Measurements from ENCODE around the gene CST9L. TPM values are rescaled to one million over a fixed set of nuclear protein-coding genes. Genes with fewer than 3 reads are reported as not detected.

The CST9L gene
- total and polyA plus RNA-seq, 2 of the 13 experiments (the other 11 are each of a cell fraction or from before 2014, with no cell fraction given): 0.15 TPM; not detected in 1

DNA sequence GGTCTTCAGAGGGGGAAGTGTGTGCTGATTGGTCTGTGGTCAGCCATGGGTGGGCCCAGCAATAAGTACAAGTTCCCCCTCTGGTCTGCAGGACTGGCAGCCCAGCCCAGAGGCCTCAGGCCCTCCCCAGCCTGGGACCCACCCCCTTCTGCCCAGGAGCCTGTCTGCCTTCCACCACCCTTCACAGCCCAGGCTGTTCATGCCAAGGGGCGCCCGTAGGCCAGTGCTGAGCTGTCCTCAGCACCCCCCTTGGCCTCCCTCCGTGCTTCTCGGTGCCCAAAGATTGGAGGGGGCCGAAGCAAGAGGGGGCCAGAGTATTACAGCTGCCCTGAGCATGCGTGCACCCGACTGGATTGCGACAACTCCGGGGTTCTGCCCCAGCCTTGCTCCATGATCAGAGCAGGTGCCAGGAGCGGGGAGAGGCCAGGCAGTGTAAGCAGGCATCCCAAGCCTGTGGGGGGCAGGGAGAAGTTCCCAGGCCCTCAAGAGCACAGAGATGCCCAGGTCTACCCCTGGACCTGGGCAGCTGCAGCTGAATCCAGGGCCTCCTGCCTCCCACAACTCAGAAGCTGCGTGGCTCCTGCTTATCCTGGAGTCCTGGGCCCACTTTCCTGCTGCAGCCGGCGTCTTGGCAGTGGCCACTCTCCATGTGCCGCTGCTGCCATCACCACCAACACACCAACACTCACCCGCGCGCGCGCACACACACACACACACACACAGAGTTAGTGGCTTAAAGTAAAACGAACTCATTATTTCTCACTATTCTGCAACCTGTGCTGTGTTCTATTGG, 33.3 kb downstream of the CST9L start:
- BruUV-seq (replicated peaks): no TSS peak
- intact Hi-C loops (cut with micrococcal nuclease; ENCODE audit: unreplicated experiment): no loop called here
- DNase-seq (ENCODE audit: low spot score): no peak

DNA sequence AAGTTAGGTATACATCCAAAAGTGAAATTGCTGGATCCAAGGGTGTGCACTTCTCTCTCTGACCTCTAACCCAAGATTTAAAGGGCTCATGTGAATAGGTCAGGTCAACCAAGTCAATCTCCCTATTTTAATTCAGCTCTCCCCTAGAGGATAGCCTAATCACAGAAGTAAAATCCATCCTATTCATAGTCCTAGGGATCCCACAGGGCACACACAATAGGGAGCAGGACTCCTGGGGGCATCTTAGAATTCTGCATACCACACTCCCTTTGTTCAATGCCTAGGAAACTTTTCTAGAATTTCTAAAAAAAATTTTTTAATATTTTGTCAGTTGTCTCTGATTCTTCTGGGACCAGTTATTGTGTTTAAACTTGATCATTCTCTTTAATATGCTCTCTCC, 35.1 kb downstream of the CST9L start:
- ATAC-seq: no peak
- in situ Hi-C loops (cut with HindIII; ENCODE audit: extremely low pct_ligation_motif_present, low pct_unique_long_range_greater_than_20kb): no loop called here

More for the DNA sequence above, 33.3 kb downstream of the CST9L start:
- peak; percentile 66 for ATAC-seq
- no peak overlapping the region for H3K9ac ChIP-seq (ENCODE audit: insufficient read depth, low read depth, low read length)
- no peaks in the 10 kb centered on the region for H4K20me1 ChIP-seq (ENCODE audit: insufficient read depth, low read length)
- H3K27me3 ChIP-seq (ENCODE audit: control insufficient read depth in 1 of 2, insufficient read depth in 2 of 2, low read length in 2 of 2): no peaks in the 10 kb centered on the region
- H3K4me1 ChIP-seq (ENCODE audit: insufficient read depth, low read length): no peaks in the 10 kb centered on the region
- no peak overlapping the region for H2AFZ ChIP-seq (ENCODE audit: low read length)
- no peak for FAIRE-seq
- no peaks in the 10 kb centered on the region for H3K36me3 ChIP-seq (replicated peaks in 1 of 2; ENCODE audit: control insufficient read depth in 1 of 2, insufficient read depth in 2 of 2, low read length in 2 of 2)
- CTCF ChIA-PET (ENCODE audit: low intra/inter-chr PET ratio, low total read pairs): no interaction called here
- H3K27ac ChIP-seq (ENCODE audit: extremely low read length, insufficient read depth, low read length): no peak overlapping the region
- no peaks in the 10 kb centered on the region for H3K9me3 ChIP-seq (ENCODE audit: low read length)
- H3K4me3 ChIP-seq (replicated peaks in 1 of 3; ENCODE audit: insufficient read depth in 1 of 3, low read depth in 2 of 3, low read length in 3 of 3): no peak overlapping the region
- 41% methylated on average over 20 of the region's 20 CpGs for WGBS (ENCODE audit: low lambda C conversion rate)
- POLR2A ChIA-PET: no interaction called here
- in situ Hi-C loops (cut with HindIII; ENCODE audit: extremely low pct_ligation_motif_present, low pct_unique_long_range_greater_than_20kb): no loop called here
- no peaks in the 10 kb centered on the region for H3K79me2 ChIP-seq (ENCODE audit: insufficient read depth, low read length)
- no peak for TF ChIP-seq EHMT2 (IDR thresholded peaks at IDR 0.05; ENCODE audit: borderline replicate concordance, low read depth, low read length)
- peak; percentile 14 for TF ChIP-seq HNRNPLL (IDR thresholded peaks at IDR 0.05; ENCODE audit: low read depth, low read length, poor library complexity, severe bottlenecking)
- H3K4me2 ChIP-seq (ENCODE audit: low read depth, low read length): no peak overlapping the region

More for the DNA sequence above, 35.1 kb downstream of the CST9L start:
- no TSS peak for BruUV-seq (replicated peaks)
- Histone ChIP-seq H3K9ac (ENCODE audit: insufficient read depth, low read depth, low read length) (no peak overlapping the region), H3K27ac (ENCODE audit: extremely low read length, insufficient read depth, low read length) (no peak overlapping the region), H3K4me1 (ENCODE audit: insufficient read depth, low read length) (no peaks in the 10 kb centered on the region), H4K20me1 (ENCODE audit: insufficient read depth, low read length) (no peaks in the 10 kb centered on the region), H3K36me3 (replicated peaks in 1 of 2; ENCODE audit: control insufficient read depth in 1 of 2, insufficient read depth in 2 of 2, low read length in 2 of 2) (no peaks in the 10 kb centered on the region), H3K4me3 (replicated peaks in 1 of 3; ENCODE audit: insufficient read depth in 1 of 3, low read depth in 2 of 3, low read length in 3 of 3) (no peak overlapping the region), H3K27me3 (ENCODE audit: control insufficient read depth in 1 of 2, insufficient read depth in 2 of 2, low read length in 2 of 2) (no peaks in the 10 kb centered on the region), H3K79me2 (ENCODE audit: insufficient read depth, low read length) (no peaks in the 10 kb centered on the region), H2AFZ (ENCODE audit: low read length) (no peak overlapping the region), H3K9me3 (ENCODE audit: low read length) (peaks cover 4% of the 10 kb centered on the region; the same call in 1 of the 2 replicates), H3K4me2 (ENCODE audit: low read depth, low read length) (no peak overlapping the region)
- DNase-seq (ENCODE audit: low spot score): no peak
- ChIA-PET CTCF (ENCODE audit: low intra/inter-chr PET ratio, low total read pairs) (no interaction called here), POLR2A (no interaction called here)
- FAIRE-seq: no peak
- intact Hi-C loops (cut with micrococcal nuclease; ENCODE audit: unreplicated experiment): no loop called here
- TF ChIP-seq ZEB1 (IDR thresholded peaks at IDR 0.05; ENCODE audit: insufficient replicate concordance, low read depth) (no peak), FOXK2 (IDR thresholded peaks at IDR 0.05) (no peak), MBD4 (IDR thresholded peaks at IDR 0.05; ENCODE audit: borderline replicate concordance, low read length) (no peak), NR1H2 (CRISPR knock-in tag; IDR thresholded peaks at IDR 0.05; ENCODE audit: borderline replicate concordance, low read depth) (no peak), ZNF430 (CRISPR knock-in tag; IDR thresholded peaks at IDR 0.05) (no peak), NKX3-1 (CRISPR knock-in tag; IDR thresholded peaks at IDR 0.05) (no peak)
- TF ChIP-seq, protein P1, sequence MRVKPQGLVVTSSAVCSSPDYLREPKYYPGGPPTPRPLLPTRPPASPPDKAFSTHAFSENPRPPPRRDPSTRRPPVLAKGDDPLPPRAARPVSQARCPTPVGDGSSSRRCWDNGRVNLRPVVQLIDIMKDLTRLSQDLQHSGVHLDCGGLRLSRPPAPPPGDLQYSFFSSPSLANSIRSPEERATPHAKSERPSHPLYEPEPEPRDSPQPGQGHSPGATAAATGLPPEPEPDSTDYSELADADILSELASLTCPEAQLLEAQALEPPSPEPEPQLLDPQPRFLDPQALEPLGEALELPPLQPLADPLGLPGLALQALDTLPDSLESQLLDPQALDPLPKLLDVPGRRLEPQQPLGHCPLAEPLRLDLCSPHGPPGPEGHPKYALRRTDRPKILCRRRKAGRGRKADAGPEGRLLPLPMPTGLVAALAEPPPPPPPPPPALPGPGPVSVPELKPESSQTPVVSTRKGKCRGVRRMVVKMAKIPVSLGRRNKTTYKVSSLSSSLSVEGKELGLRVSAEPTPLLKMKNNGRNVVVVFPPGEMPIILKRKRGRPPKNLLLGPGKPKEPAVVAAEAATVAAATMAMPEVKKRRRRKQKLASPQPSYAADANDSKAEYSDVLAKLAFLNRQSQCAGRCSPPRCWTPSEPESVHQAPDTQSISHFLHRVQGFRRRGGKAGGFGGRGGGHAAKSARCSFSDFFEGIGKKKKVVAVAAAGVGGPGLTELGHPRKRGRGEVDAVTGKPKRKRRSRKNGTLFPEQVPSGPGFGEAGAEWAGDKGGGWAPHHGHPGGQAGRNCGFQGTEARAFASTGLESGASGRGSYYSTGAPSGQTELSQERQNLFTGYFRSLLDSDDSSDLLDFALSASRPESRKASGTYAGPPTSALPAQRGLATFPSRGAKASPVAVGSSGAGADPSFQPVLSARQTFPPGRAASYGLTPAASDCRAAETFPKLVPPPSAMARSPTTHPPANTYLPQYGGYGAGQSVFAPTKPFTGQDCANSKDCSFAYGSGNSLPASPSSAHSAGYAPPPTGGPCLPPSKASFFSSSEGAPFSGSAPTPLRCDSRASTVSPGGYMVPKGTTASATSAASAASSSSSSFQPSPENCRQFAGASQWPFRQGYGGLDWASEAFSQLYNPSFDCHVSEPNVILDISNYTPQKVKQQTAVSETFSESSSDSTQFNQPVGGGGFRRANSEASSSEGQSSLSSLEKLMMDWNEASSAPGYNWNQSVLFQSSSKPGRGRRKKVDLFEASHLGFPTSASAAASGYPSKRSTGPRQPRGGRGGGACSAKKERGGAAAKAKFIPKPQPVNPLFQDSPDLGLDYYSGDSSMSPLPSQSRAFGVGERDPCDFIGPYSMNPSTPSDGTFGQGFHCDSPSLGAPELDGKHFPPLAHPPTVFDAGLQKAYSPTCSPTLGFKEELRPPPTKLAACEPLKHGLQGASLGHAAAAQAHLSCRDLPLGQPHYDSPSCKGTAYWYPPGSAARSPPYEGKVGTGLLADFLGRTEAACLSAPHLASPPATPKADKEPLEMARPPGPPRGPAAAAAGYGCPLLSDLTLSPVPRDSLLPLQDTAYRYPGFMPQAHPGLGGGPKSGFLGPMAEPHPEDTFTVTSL (CRISPR knock-in tag; IDR thresholded peaks at IDR 0.05; ENCODE audit: borderline replicate concordance): no peak
